Progenitor cell of endocrine pancreas (in vitro differentiated cells): ENCODE data around the gene EIF4B. TPM values are rescaled to one million over a fixed set of nuclear protein-coding genes. Genes with fewer than 3 reads are reported as not detected.

ENCODE experiments used
- DNase-seq: peaks from one replicate; pipeline ENCODE4 v3.0.0; 2021; ENCODE audit warnings: low spot score; ENCODE audit not compliant: unreplicated experiment
- H3K27ac Mint-ChIP-seq: 2 replicates; pipeline ENCODE4 v1.8.0; 2021; ENCODE audit warnings: mild to moderate bottlenecking, moderate library complexity, mixed read lengths
- H3K27me3 Mint-ChIP-seq: 2 replicates; pipeline ENCODE4 v1.8.0; 2021; ENCODE audit warnings: mixed read lengths
- H3K36me3 Mint-ChIP-seq: 2 replicates; pipeline ENCODE4 v1.8.0; 2022; ENCODE audit warnings: mixed read lengths; ENCODE audit not compliant: insufficient read depth
- H3K4me1 Mint-ChIP-seq: 2 replicates; pipeline ENCODE4 v1.8.0; 2021; ENCODE audit warnings: low read depth, mixed read lengths
- H3K4me3 Mint-ChIP-seq: 2 replicates; pipeline ENCODE4 v1.8.0; 2021; ENCODE audit warnings: low read depth, mild to moderate bottlenecking, moderate library complexity, mixed read lengths
- H3K9me3 Mint-ChIP-seq: 2 replicates; pipeline ENCODE4 v1.8.0; 2021; ENCODE audit warnings: low read depth, mixed read lengths
- total RNA-seq: library from RNA; stranded (reverse); gene quantifications from 2 replicates; pipeline ENCODE4 v1.2.1, GENCODE V29; 2021
- TF ChIP-seq, protein P1 (sequence below): fragments of 200-600 bp; sonication (generic); IDR thresholded peaks from one replicate; pipeline ENCODE4 v1.5.0; 2021; ENCODE audit warnings: antibody characterized with exemption, mild to moderate bottlenecking; ENCODE audit not compliant: unreplicated experiment

The EIF4B gene
- total RNA-seq, 1 donor from 2014 or later = 447 TPM

GRCh38 chr12:52969166-52969795, 37.0 kb upstream of the EIF4B start:
- H3K36me3 Mint-ChIP-seq = no peaks in the 10 kb centered on the region
- no peaks in the 10 kb centered on the region for H3K9me3 Mint-ChIP-seq
- H3K4me1 Mint-ChIP-seq = peaks cover 32% of the 10 kb centered on the region
- peak overlapping the region; percentile 96 for H3K27ac Mint-ChIP-seq
- DNase-seq = no peak
- peak overlapping the region; percentile 23 for H3K4me3 Mint-ChIP-seq
- no peaks in the 10 kb centered on the region for H3K27me3 Mint-ChIP-seq
- TF ChIP-seq, protein P1, sequence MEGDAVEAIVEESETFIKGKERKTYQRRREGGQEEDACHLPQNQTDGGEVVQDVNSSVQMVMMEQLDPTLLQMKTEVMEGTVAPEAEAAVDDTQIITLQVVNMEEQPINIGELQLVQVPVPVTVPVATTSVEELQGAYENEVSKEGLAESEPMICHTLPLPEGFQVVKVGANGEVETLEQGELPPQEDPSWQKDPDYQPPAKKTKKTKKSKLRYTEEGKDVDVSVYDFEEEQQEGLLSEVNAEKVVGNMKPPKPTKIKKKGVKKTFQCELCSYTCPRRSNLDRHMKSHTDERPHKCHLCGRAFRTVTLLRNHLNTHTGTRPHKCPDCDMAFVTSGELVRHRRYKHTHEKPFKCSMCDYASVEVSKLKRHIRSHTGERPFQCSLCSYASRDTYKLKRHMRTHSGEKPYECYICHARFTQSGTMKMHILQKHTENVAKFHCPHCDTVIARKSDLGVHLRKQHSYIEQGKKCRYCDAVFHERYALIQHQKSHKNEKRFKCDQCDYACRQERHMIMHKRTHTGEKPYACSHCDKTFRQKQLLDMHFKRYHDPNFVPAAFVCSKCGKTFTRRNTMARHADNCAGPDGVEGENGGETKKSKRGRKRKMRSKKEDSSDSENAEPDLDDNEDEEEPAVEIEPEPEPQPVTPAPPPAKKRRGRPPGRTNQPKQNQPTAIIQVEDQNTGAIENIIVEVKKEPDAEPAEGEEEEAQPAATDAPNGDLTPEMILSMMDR = no peak

- no peaks in the 10 kb centered on the region for H3K36me3 Mint-ChIP-seq
- TF ChIP-seq, protein P1 = no peak
- H3K27ac Mint-ChIP-seq = peak overlapping the region; percentile 96
- DNase-seq = no peak
- H3K4me1 Mint-ChIP-seq = peaks cover 38% of the 10 kb centered on the region
- no peaks in the 10 kb centered on the region for H3K27me3 Mint-ChIP-seq
- H3K9me3 Mint-ChIP-seq = no peaks in the 10 kb centered on the region
- no peak overlapping the region for H3K4me3 Mint-ChIP-seq
These were observed 36.3 kb upstream of the EIF4B start for GRCh38 chr12:52969828-52970569.

DNA sequence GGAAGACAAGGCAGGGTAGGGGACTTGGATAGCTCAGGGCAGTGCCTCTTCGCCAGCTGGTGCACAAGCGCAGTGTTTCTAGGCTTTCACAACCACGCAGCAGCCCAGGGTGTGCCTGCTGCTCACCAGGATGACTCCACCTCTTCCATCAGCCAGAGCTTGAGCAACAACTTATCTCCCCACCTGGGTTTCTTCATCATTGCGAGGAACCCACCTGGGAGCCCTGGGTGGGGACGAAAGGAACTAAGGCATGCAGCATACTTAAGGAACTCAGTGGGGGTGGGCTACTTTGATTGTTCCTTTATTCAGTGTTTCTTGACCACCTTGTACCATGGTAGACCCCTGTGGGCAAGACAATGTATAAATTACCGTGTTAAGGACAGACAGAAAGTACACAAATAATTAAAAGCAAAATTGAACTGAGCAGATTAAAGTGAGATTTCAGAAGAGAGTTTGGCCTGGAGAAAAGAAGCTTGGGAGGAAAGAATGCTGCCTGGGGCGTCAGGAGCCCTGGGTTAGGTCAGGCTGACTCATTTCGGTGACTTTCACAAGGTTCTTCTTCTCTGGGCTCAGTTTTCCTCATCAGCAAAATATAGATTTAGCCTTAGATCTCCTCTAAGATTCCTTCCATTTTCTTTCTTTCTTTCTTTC, 34.5 kb upstream of the EIF4B start:
- Mint-ChIP-seq H3K27me3 (no peaks in the 10 kb centered on the region), H3K4me3 (no peak overlapping the region), H3K27ac (peak overlapping the region; percentile 87), H3K36me3 (no peaks in the 10 kb centered on the region), H3K4me1 (peaks cover 47% of the 10 kb centered on the region), H3K9me3 (no peaks in the 10 kb centered on the region)
- TF ChIP-seq, protein P1 = no peak
- no peak for DNase-seq

GRCh38 chr12:52975204-52975603, 31.1 kb upstream of the EIF4B start:
- TF ChIP-seq, protein P1 = no peak
- H3K4me1 Mint-ChIP-seq = peaks cover 47% of the 10 kb centered on the region
- peak overlapping the region; percentile 91 for H3K27ac Mint-ChIP-seq
- H3K36me3 Mint-ChIP-seq = no peaks in the 10 kb centered on the region
- H3K4me3 Mint-ChIP-seq = no peak overlapping the region
- no peak for DNase-seq
- no peaks in the 10 kb centered on the region for H3K27me3 Mint-ChIP-seq
- H3K9me3 Mint-ChIP-seq = no peaks in the 10 kb centered on the region

DNA sequence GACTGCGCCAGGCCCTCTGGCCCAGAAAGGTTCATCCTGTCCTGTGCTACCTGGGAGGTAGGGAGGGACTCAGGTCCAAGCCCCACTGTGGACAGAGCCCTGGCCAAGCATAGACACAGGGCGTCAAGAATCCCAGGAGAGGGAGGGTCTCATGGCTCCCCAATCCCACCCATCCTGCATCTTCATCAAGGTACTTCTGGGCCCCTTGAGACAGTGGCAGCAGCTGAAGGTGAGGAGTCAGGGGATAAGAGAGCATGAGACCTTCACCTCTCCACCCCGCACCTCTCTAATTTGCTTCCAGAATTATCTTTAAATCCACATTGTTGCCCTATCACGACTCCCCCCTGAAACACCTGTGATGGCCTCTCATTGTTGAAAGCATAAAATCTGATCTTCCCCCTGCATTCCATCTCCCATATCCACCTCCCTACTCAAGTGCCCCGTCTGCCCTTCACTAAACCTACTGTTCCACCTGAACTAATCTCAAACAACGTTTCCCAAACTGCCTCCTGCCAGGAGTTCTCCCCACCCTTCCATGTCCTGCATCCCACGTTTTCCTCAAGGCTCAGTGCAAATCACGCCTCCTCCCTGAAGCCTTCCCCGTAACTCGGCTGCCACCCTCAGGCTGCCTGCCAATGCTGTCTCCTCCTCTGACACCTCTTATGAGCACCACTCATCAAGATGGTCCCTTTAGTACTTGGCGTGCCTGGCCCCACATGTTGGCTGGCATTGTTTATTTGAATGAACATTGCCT, 30.3 kb upstream of the EIF4B start:
- no peak overlapping the region for H3K4me3 Mint-ChIP-seq
- H3K9me3 Mint-ChIP-seq = no peaks in the 10 kb centered on the region
- DNase-seq = no peak
- no peaks in the 10 kb centered on the region for H3K36me3 Mint-ChIP-seq
- peaks cover 51% of the 10 kb centered on the region for H3K4me1 Mint-ChIP-seq
- H3K27me3 Mint-ChIP-seq = no peaks in the 10 kb centered on the region
- TF ChIP-seq, protein P1 = peak; percentile 46
- H3K27ac Mint-ChIP-seq = peak overlapping the region; percentile 78
